ENCODE data around the gene MCHR1. TPM values are rescaled to one million over a fixed set of nuclear protein-coding genes. Genes with fewer than 3 reads are reported as not detected.
A peak's percentile ranks its signal among the peaks of the same experiment; 100 is the strongest.

The MCHR1 gene
- total and polyA plus RNA-seq, 2 experiments from 2014 or later: 0.11 to 0.65 TPM

DNA sequence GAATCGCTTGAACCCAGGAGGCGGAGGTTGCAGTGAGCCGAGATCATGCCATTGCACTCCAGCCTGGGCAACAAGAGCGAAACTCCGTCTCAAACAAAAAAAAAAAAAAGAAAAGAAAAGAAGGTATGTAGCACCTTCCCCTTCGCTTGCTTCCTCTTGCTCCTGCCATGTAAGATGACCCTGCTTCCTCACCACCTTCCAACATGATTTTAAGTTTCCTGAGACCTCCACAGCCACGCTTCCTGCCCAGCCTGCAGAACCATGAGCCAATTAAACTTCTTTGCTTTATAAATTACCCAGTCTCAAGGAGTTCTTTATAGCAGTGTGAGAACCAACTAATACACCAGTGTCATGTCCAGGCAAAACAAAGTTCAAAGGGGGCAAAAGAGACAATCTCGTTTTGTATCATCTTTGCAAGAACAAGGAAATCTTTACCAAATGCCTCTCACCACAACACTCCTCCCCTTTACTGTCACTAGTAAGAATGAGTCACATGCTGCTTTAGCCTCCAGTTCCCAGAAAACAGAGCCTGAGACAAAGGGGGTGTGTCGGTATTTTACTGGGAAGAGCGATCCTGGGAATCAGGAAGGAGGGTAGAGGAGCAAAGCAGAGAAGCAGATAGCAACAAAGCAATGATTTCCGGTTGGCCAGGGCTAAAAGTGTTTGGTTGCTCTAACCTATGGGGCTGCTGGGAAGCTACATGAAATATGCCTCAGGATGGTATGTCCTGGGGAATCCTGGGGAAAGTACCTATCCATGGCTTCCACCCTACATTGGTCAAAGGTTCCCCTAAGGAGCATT, 10.5 kb upstream of the MCHR1 start:
- H3K36me3 ChIP-seq (ENCODE audit: low read depth): no peaks in the 10 kb centered on the region
- H3K9me3 ChIP-seq (ENCODE audit: low read depth): no peaks in the 10 kb centered on the region
- H3K4me1 ChIP-seq (ENCODE audit: insufficient read depth): peaks cover 38% of the 10 kb centered on the region
- H3K4me2 ChIP-seq (ENCODE audit: unreplicated experiment): peak overlapping the region; percentile 8
- H3F3A ChIP-seq (ENCODE audit: insufficient read depth): peaks cover 30% of the 10 kb centered on the region
- H4K20me1 ChIP-seq (ENCODE audit: insufficient read depth): no peaks in the 10 kb centered on the region
- 66 to 71% methylated on average over 11 of the region's 11 CpGs for WGBS, 2 experiments (ENCODE audit: low coverage in 1 of 2, low lambda C conversion rate in 2 of 2, missing lambda C conversion rate in 2 of 2)
- DNase-seq: peak; percentile 89
- peak overlapping the region; percentile 47 for H2AFZ ChIP-seq
- H3K9ac ChIP-seq: no peak overlapping the region
- H3K27me3 ChIP-seq (replicated peaks; ENCODE audit: insufficient read depth): no peaks in the 10 kb centered on the region
- TF ChIP-seq EZH2 (IDR thresholded peaks at IDR 0.05; ENCODE audit: insufficient read depth, poor library complexity, severe bottlenecking) (no peak), EZH2phosphoT487 (IDR thresholded peaks at IDR 0.05; ENCODE audit: insufficient read depth, low read depth) (no peak)
- no peak overlapping the region for H3K4me3 ChIP-seq
- no peaks in the 10 kb centered on the region for H3K9me2 ChIP-seq (ENCODE audit: insufficient read depth)
- in situ Hi-C loops (cut with MboI): no loop called here
- no peaks in the 10 kb centered on the region for H3K79me2 ChIP-seq (ENCODE audit: insufficient read depth)
- H3K27ac ChIP-seq: peak overlapping the region; percentile 42

DNA sequence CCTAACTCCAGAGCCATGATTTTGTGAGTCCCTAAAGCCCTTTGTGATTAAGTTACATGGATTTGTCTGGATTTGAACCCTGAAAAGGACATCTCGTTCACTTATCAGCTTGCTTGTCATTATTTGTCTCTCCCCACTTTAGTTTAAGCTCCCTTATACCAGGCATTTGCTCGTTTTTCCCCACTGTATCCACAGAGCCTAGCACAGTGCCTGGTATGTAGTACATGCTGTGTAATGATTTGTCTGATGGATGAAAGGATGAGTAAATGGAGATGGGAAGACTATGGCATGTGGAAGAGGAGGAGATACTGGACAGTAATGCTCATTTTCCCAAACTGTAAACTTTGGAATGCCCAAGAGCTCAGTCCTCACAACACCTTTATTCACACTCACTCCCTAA, 9.2 kb upstream of the MCHR1 start:
- TF ChIP-seq EZH2 (IDR thresholded peaks at IDR 0.05; ENCODE audit: insufficient read depth, poor library complexity, severe bottlenecking) (no peak), EZH2phosphoT487 (IDR thresholded peaks at IDR 0.05; ENCODE audit: insufficient read depth, low read depth) (no peak)
- Histone ChIP-seq H3F3A (ENCODE audit: insufficient read depth) (peaks cover 23% of the 10 kb centered on the region), H4K20me1 (ENCODE audit: insufficient read depth) (no peaks in the 10 kb centered on the region), H3K27me3 (replicated peaks; ENCODE audit: insufficient read depth) (no peaks in the 10 kb centered on the region), H3K9me2 (ENCODE audit: insufficient read depth) (no peaks in the 10 kb centered on the region), H2AFZ (no peak overlapping the region; the same call in 1 of the 2 replicates), H3K9ac (no peak overlapping the region), H3K36me3 (ENCODE audit: low read depth) (no peaks in the 10 kb centered on the region), H3K4me3 (no peak overlapping the region), H3K4me2 (ENCODE audit: unreplicated experiment) (no peak overlapping the region), H3K4me1 (ENCODE audit: insufficient read depth) (peaks cover 32% of the 10 kb centered on the region), H3K79me2 (ENCODE audit: insufficient read depth) (no peaks in the 10 kb centered on the region), H3K27ac (no peak overlapping the region), H3K9me3 (ENCODE audit: low read depth) (no peaks in the 10 kb centered on the region)
- DNase-seq: no peak
- 71 to 84% methylated on average over 2 of the region's 2 CpGs for WGBS, 2 experiments (ENCODE audit: low coverage in 1 of 2, low lambda C conversion rate in 2 of 2, missing lambda C conversion rate in 2 of 2)
- in situ Hi-C loops (cut with MboI): no loop called here

DNA sequence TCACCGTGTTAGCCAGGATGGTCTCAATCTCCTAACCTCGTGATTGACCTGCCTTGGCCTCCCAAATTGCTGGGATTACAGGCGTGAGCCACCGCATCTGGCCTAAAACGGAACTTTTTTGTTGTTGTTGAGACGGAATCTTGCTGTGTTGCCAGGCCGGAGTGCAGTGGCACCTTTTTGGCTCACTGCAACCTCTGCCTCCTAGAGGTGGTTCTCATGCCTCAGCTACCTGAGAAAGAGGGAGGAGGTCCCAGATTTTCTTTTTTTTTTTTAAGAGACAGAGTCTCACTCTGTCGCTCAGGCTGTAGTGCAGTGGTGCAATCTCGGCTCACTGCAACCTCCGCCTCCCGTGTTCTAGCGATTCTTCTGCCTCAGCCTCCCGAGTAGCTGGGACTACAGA, 7.9 kb upstream of the MCHR1 start:
- in situ Hi-C loops (cut with MboI): no loop called here
- TF ChIP-seq EZH2phosphoT487 (IDR thresholded peaks at IDR 0.05; ENCODE audit: insufficient read depth, low read depth): no peak
- no peak for TF ChIP-seq EZH2 (IDR thresholded peaks at IDR 0.05; ENCODE audit: insufficient read depth, poor library complexity, severe bottlenecking)
- Histone ChIP-seq H3K27me3 (replicated peaks; ENCODE audit: insufficient read depth) (no peaks in the 10 kb centered on the region), H2AFZ (no peak overlapping the region), H3K4me1 (ENCODE audit: insufficient read depth) (peaks cover 19% of the 10 kb centered on the region), H3K36me3 (ENCODE audit: low read depth) (no peaks in the 10 kb centered on the region), H4K20me1 (ENCODE audit: insufficient read depth) (no peaks in the 10 kb centered on the region), H3K9me2 (ENCODE audit: insufficient read depth) (no peaks in the 10 kb centered on the region), H3K4me3 (no peak overlapping the region), H3K79me2 (ENCODE audit: insufficient read depth) (no peaks in the 10 kb centered on the region), H3K4me2 (ENCODE audit: unreplicated experiment) (no peak overlapping the region), H3F3A (ENCODE audit: insufficient read depth) (peaks cover 10% of the 10 kb centered on the region), H3K27ac (no peak overlapping the region), H3K9ac (no peak overlapping the region), H3K9me3 (ENCODE audit: low read depth) (no peaks in the 10 kb centered on the region)
- no peak for DNase-seq
- 92 to 95% methylated on average over 12 to 13 of the region's 13 CpGs for WGBS, 2 experiments (ENCODE audit: low coverage in 1 of 2, low lambda C conversion rate in 2 of 2, missing lambda C conversion rate in 2 of 2)

DNA sequence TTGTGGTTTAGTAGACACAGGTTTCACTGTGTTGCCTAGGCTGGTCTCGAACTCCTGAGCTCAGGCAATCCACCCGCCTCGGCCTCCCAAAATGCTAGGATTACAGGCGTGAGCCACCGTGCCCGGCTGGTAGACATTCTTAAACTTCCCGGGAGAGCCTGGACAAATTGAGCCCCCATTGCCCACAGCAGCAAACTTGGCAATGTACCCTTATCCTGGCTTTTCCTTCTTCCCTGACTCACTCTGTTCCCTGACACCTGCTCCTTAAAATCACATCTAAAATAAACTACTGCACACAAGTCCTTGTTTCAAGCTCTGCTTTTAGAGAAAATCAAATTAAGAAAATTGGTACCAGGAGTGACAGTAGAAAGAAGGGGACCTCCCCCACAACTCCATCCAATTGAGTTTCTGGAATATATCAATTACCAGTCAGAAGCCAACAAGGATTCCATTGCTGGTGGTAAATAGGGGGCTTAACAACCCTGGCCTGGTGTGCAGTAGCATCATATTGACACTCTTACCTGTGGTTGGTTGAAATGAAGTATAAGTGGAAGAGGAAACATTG, 7.4 kb upstream of the MCHR1 start:
- WGBS, 2 experiments (ENCODE audit: low coverage in 1 of 2, low lambda C conversion rate in 2 of 2, missing lambda C conversion rate in 2 of 2): 90 to 95% methylated on average over 7 of the region's 7 CpGs
- TF ChIP-seq EZH2 (IDR thresholded peaks at IDR 0.05; ENCODE audit: insufficient read depth, poor library complexity, severe bottlenecking) (no peak), EZH2phosphoT487 (IDR thresholded peaks at IDR 0.05; ENCODE audit: insufficient read depth, low read depth) (no peak)
- in situ Hi-C loops (cut with MboI): no loop called here

More for the DNA sequence above, 7.4 kb upstream of the MCHR1 start:
- H3F3A ChIP-seq (ENCODE audit: insufficient read depth): peaks cover 5% of the 10 kb centered on the region; the same call in 1 of the 2 replicates
- no peak for DNase-seq
- no peak overlapping the region for H3K4me3 ChIP-seq
- H4K20me1 ChIP-seq (ENCODE audit: insufficient read depth): no peaks in the 10 kb centered on the region
- no peaks in the 10 kb centered on the region for H3K9me3 ChIP-seq (ENCODE audit: low read depth)
- H2AFZ ChIP-seq: no peak overlapping the region
- H3K79me2 ChIP-seq (ENCODE audit: insufficient read depth): no peaks in the 10 kb centered on the region
- H3K27ac ChIP-seq: no peak overlapping the region
- no peaks in the 10 kb centered on the region for H3K27me3 ChIP-seq (replicated peaks; ENCODE audit: insufficient read depth)
- H3K9ac ChIP-seq: no peak overlapping the region
- no peak overlapping the region for H3K4me2 ChIP-seq (ENCODE audit: unreplicated experiment)
- no peaks in the 10 kb centered on the region for H3K36me3 ChIP-seq (ENCODE audit: low read depth)
- peaks cover 13% of the 10 kb centered on the region for H3K4me1 ChIP-seq (ENCODE audit: insufficient read depth)
- no peaks in the 10 kb centered on the region for H3K9me2 ChIP-seq (ENCODE audit: insufficient read depth)
